ENCODE data around the gene SLC2A1.

- peak; percentile 73 for TF ChIP-seq POLR2A (IDR thresholded peaks at IDR 0.05; ENCODE audit: low read length)
- TF ChIP-seq GATA1 (IDR thresholded peaks at IDR 0.05; ENCODE audit: low read depth, low read length): no peak
These were observed 6.2 kb downstream of the SLC2A1 start for GRCh38 chr1:42952303-42953001.

Data from erythroblast (primary cell).